Activated naive CD4-positive, alpha-beta T cell treated with anti-CD3 and anti-CD28 coated beads for 36 hours (primary cell): ENCODE data around the gene ZNF444. TPM values are rescaled to one million over a fixed set of nuclear protein-coding genes. Genes with fewer than 3 reads are reported as not detected.

Experiments
- CTCF ChIA-PET: fragments of 350-600 bp; sonication (Branson Sonifier 250); formaldehyde crosslinking; loops from one replicate; lab custom pipeline; 2021; ENCODE audit warnings: antibody characterized with exemption; lab: Charles Lee
- DNase-seq: peaks from one replicate; pipeline ENCODE4 v3.0.0-alpha.2; 2020
- H3K27ac Mint-ChIP-seq: one replicate; pipeline ENCODE4 v1.8.0; 2021; ENCODE audit warnings: mild to moderate bottlenecking, mixed read lengths
- H3K27me3 Mint-ChIP-seq: one replicate; pipeline ENCODE4 v1.8.0; 2021; ENCODE audit warnings: low read depth, mixed read lengths
- H3K36me3 Mint-ChIP-seq: one replicate; pipeline ENCODE4 v1.8.0; 2021; ENCODE audit warnings: low read depth, mixed read lengths
- H3K4me1 Mint-ChIP-seq: one replicate; pipeline ENCODE4 v1.8.0; 2021; ENCODE audit warnings: low read depth, mixed read lengths
- H3K4me3 Mint-ChIP-seq: one replicate; pipeline ENCODE4 v1.8.0; 2021; ENCODE audit warnings: mild to moderate bottlenecking, moderate library complexity, mixed read lengths
- H3K9me3 Mint-ChIP-seq: one replicate; pipeline ENCODE4 v1.8.0; 2021; ENCODE audit warnings: mixed read lengths
- intact Hi-C: fragments of 100-400 bp; cut with micrococcal nuclease; formaldehyde crosslinking; loops from one replicate; pipeline ENCODE4 v1.15.1; 2023
- total RNA-seq, 2 experiments: library from RNA; stranded (reverse); gene quantifications; one replicate each; pipeline ENCODE4 v1.2.3, GENCODE V29; 2021

Gene ZNF444
- total RNA-seq, 2 experiments from 2014 or later: 17.8 to 21.4 TPM

DNA sequence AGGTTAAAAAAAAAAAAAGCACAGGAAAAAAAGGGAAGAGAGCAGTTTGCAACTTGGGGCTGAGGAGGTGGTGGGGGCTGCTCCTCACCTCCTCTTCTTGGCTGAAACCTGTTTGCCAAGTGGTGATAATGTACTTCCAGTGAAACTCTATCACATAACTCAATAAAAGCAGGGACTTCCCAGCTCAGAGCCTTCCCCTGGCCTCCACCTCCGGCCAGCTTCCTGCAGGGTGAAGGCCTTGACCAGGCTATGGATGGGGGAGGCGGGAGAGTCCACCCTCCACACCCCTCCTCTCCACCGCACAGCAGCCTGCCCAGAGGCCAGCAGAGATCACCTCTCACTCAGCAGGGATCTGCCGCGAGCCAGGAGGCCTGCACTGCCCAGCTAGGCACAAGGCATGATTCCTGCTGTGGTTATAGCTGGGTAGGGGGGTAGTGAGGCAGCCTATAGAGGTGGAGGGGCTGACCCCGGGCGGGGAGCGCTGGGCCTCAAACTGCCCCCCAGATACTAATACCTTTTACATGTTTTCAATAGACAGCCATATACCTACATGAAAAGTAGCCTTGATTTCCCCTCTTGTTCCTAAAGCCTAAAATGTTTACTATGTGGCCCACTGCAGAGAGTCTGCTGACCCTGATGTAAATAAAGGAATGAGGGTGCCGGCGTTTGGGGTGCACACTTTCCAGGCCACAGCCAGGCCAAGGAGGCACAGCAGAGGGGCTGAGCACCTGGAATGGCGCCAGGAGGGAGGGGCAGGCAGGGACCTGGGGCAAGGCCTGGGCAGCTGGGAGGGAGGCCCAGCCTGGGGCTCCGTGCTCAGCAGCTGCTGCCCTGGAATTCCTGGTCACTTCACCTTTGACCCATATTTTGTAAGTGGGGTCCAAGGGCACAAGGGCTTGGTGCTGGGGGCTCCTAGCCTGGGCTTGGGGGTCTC is 30.3 kb upstream of the ZNF444 start:
- DNase-seq: no peak
- CTCF ChIA-PET: interaction anchor here (0.8 to 1.0 kb wide), 2 partner anchors 44 to 142 kb away, joined by 3 to 4 read pairs; no protein-coding TSS in a partner anchor
- Mint-ChIP-seq H3K27ac (no peak overlapping the region), H3K36me3 (peaks cover 5% of the 10 kb centered on the region), H3K4me3 (no peak overlapping the region), H3K4me1 (peaks cover 62% of the 10 kb centered on the region), H3K27me3 (no peaks in the 10 kb centered on the region), H3K9me3 (no peaks in the 10 kb centered on the region)
- intact Hi-C loops: no loop called here

DNA sequence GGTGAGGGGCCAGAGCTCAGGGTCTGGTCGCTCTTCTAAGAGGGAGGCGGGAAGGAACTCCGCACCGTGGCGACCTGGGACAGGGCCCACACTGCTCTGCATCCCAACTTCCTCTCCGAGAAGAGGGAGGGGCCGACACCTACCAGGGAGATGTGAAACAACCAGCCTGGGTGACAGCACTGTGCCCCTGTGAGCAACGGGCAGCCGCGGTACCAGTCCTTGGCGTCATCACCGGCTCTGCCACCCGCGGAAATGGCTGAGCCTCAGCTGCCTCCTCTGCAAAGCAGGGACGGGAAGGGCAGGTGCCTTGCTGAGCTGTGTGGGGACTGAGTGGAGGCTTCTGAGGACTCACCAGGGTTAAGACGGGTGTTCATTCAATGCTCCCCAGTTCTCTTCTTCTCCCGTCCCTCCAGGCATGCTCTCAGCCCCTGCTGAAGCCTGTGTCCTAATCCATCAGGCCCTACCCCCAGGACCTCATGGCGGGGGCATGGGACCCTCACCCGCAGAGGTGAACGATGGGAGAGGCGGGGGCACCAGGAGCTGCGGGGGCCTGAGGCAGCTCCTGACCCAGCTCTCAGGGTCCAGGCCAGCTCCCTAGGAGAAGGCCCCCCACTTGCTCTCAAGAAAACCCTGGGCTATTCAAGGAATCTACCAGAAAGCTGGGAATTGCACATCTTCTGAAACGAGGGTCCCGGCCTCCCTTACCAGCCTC is 29.3 kb upstream of the ZNF444 start:
- Mint-ChIP-seq H3K9me3 (no peaks in the 10 kb centered on the region), H3K36me3 (peaks cover 1% of the 10 kb centered on the region), H3K4me1 (peaks cover 56% of the 10 kb centered on the region), H3K27me3 (no peaks in the 10 kb centered on the region), H3K27ac (peak overlapping the region; percentile 24), H3K4me3 (no peak overlapping the region)
- DNase-seq: peak; percentile 80
- CTCF ChIA-PET: interaction anchor here (0.8 kb wide), 1 partner anchor 141 kb away, joined by 3 read pairs; no protein-coding TSS in a partner anchor
- intact Hi-C loops: no loop called here

DNA sequence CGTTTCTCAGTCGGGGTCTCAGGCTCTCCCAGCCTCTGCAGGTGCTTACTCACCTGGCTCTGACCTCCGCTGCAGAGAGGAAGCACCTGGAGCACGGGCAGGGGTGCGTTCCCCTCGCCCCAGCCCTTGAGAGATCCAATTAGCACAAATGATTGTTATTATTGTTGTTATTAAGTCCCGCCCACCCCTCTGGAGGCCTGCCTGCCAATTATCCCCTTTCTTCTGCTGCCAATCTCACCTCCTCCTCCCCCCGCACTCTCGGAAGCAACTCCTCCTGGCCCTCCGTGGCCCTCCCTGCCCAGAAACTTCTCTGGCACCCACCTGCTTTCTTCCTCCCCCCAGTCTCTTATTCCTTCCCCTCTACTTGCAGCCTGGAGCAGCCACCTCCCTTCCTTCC is 28.8 kb upstream of the ZNF444 start:
- no peak for DNase-seq
- intact Hi-C loops: no loop called here
- Mint-ChIP-seq H3K27ac (peak overlapping the region; percentile 36), H3K36me3 (no peaks in the 10 kb centered on the region), H3K9me3 (no peaks in the 10 kb centered on the region), H3K4me3 (no peak overlapping the region), H3K27me3 (no peaks in the 10 kb centered on the region), H3K4me1 (peaks cover 53% of the 10 kb centered on the region)
- CTCF ChIA-PET: no interaction called here

DNA sequence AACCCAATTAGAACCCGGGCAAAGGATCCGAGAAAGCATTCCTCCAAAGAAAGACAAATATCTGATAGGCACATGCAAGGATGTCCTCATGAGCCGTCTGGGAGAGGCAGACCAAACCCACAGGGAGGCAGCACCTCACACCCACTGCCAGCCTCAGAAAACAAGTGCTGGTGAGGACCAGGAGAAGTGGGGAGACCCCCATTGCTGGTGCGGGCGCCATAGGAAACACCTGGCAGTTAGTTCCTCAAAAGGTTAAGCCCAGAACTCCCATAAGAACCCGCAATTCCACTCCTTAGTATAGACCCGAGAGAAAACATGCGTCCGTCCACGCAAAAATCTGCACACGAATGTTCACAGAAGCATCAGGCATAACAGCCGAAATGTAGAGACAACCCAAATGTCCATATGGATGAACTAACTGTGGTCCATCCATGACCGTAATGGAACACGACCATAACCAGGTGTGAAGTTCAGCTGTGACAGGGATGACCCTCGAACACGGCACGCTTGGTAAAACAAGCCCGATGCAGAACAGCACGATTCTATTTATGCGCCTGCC is 27.9 kb upstream of the ZNF444 start:
- CTCF ChIA-PET: no interaction called here
- intact Hi-C loops: no loop called here
- Mint-ChIP-seq H3K4me3 (no peak overlapping the region), H3K27me3 (no peaks in the 10 kb centered on the region), H3K27ac (no peak overlapping the region), H3K9me3 (no peaks in the 10 kb centered on the region), H3K36me3 (no peaks in the 10 kb centered on the region), H3K4me1 (peaks cover 55% of the 10 kb centered on the region)
- no peak for DNase-seq

DNA sequence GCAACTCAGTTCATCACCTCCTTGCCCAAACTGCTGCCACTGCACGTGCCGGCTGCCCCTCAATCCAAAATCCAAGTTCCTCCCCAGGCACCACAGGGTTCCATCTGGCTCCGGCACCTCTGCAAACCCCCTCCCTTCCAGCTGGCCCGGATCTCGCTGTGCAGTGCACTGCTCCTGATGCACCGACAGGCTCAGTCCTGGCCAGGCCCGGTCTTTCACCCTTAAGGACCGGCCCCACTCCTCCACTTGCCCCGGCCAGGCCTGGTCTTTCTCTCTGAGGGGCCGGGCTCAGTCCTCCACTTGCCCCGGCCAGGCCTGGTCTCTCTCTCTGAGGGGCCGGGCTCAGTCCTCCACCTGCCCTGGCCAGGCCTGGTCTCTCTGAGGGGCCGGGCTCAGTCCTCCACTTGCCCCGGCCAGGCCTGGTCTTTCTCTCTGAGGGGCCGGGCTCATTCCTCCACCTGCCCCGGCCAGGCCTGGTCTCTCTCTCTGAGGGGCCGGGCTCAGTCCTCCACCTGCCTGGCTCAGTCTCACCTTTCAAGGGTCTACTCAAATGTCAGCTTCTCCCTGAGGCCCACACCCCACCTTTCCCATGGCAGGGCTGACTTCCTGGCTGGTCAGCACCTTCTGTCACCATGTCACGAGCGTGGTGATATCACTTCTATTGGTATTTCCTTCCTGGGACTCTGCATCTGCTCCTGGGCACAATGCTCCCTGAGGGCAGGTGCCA is 26.9 kb upstream of the ZNF444 start:
- intact Hi-C loops: no loop called here
- DNase-seq: no peak
- peaks cover 59% of the 10 kb centered on the region for H3K4me1 Mint-ChIP-seq
- no peaks in the 10 kb centered on the region for H3K9me3 Mint-ChIP-seq
- no peaks in the 10 kb centered on the region for H3K27me3 Mint-ChIP-seq
- CTCF ChIA-PET: no interaction called here
- H3K36me3 Mint-ChIP-seq: no peaks in the 10 kb centered on the region
- H3K4me3 Mint-ChIP-seq: no peak overlapping the region
- H3K27ac Mint-ChIP-seq: no peak overlapping the region

DNA sequence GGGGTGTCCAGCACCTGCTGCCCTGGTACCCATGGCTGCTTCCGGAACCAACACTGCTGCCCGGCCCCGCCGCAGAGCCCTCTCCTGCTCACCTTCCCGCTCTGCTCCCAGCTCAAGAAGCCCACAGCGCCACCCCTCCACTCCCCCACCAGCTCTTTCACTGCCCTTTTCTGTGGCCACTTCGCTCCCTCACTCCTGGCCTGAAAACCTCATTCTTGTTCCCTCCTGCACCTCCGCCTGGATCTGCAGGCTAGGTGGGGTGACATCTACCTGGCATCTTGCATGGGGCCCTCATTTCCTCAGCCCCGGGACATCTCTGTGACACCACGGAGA is 26.3 kb upstream of the ZNF444 start:
- CTCF ChIA-PET: no interaction called here
- H3K4me1 Mint-ChIP-seq: peaks cover 64% of the 10 kb centered on the region
- peak overlapping the region; percentile 42 for H3K27ac Mint-ChIP-seq
- H3K27me3 Mint-ChIP-seq: no peaks in the 10 kb centered on the region
- H3K36me3 Mint-ChIP-seq: no peaks in the 10 kb centered on the region
- no peak for DNase-seq
- intact Hi-C loops: no loop called here
- H3K4me3 Mint-ChIP-seq: no peak overlapping the region
- no peaks in the 10 kb centered on the region for H3K9me3 Mint-ChIP-seq

DNA sequence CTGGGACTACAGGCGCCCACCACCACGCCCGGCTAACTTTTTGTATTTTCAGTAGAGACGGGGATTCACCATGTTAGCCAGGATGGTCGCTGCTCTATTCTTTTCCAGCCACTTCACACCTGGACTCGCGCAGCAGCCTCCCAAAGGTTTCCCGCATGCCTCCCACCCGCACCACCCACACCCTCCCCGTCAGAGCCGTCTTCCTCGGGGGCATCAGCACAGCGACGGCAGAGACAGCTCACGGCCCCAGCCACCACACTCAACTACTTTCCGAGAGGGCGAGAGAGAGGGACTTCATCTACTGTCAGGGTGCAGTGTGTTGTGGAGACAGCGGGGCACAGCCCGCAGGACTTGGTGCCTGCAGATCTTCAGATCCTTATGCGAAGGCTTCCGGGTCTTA is 25.6 kb upstream of the ZNF444 start:
- CTCF ChIA-PET: no interaction called here
- Mint-ChIP-seq H3K27ac (no peak overlapping the region), H3K9me3 (no peaks in the 10 kb centered on the region), H3K27me3 (no peaks in the 10 kb centered on the region), H3K36me3 (peaks cover 2% of the 10 kb centered on the region), H3K4me1 (peaks cover 63% of the 10 kb centered on the region), H3K4me3 (no peak overlapping the region)
- DNase-seq: no peak
- intact Hi-C loops: no loop called here

DNA sequence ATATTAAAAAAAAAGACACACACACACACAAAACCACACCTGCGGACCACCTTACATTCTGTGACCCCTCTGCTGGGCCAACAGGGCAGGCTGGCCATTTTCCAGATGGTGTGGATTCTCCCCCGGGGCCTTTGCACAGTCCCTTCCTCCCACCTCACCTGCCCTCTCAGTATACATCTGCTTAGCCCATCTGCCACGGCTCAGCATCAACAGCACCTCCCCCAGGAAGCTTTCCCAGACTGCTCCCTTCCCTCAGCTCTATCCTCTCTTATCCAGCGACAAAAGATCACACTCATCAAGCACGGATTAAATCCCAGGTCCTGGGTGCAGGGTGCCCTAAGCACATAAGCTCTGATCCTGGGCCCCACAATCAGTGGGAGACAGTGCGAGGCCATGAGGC is 24.5 kb upstream of the ZNF444 start:
- no peaks in the 10 kb centered on the region for H3K27me3 Mint-ChIP-seq
- H3K9me3 Mint-ChIP-seq: no peaks in the 10 kb centered on the region
- intact Hi-C loops: no loop called here
- no peak overlapping the region for H3K4me3 Mint-ChIP-seq
- no peak overlapping the region for H3K27ac Mint-ChIP-seq
- CTCF ChIA-PET: no interaction called here
- H3K4me1 Mint-ChIP-seq: peaks cover 58% of the 10 kb centered on the region
- H3K36me3 Mint-ChIP-seq: peaks cover 2% of the 10 kb centered on the region
- DNase-seq: no peak

DNA sequence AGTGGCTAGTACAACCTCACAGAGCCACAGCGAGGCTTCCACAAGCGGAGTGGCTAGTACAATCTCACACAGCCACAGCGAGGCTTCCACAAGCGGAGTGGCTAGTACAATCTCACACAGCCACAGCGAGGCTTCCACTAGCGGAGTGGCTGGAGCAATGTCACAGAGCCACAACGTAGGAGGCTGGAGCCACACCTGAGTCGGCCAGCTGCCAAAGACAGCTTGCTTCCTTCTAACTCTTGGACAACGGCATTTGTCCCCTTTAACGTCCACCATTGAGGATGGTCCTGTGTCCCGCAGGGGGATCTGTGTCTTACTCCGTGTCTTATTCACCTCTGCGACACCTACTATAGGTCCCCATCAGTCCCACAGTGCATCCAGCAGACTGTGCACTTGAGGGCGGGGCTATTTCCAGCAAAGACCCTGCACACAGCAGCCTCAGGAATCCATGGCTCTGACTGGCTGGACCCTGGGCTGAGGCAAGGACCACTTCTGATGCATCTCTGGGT is 23.7 kb upstream of the ZNF444 start:
- H3K4me1 Mint-ChIP-seq: peaks cover 56% of the 10 kb centered on the region
- H3K27me3 Mint-ChIP-seq: no peaks in the 10 kb centered on the region
- H3K36me3 Mint-ChIP-seq: peaks cover 2% of the 10 kb centered on the region
- no peaks in the 10 kb centered on the region for H3K9me3 Mint-ChIP-seq
- H3K4me3 Mint-ChIP-seq: no peak overlapping the region
- no peak for DNase-seq
- intact Hi-C loops: no loop called here
- CTCF ChIA-PET: no interaction called here
- H3K27ac Mint-ChIP-seq: no peak overlapping the region

DNA sequence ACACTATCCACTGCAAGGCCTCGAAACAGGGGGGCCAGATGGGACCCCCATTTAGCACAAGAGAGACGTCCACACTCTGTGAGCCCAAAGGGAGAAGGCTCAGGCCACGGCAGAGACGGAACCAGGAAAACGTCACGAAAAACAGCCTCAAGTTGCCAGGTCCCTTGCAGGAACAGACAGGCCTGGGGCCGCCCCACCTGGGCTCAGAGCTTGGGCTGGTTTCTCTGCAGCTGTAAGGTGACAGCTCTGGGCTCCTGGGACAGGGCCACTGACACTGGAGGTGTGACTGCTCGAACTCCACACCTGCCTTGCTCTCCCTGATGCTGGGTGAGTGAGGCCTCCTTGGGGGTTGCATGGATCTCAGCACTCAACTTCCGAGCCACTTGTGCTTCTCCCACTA is 23.2 kb upstream of the ZNF444 start:
- peaks cover 2% of the 10 kb centered on the region for H3K36me3 Mint-ChIP-seq
- peaks cover 52% of the 10 kb centered on the region for H3K4me1 Mint-ChIP-seq
- DNase-seq: no peak
- intact Hi-C loops: no loop called here
- no peak overlapping the region for H3K27ac Mint-ChIP-seq
- no peaks in the 10 kb centered on the region for H3K9me3 Mint-ChIP-seq
- CTCF ChIA-PET: no interaction called here
- no peak overlapping the region for H3K4me3 Mint-ChIP-seq
- no peaks in the 10 kb centered on the region for H3K27me3 Mint-ChIP-seq

DNA sequence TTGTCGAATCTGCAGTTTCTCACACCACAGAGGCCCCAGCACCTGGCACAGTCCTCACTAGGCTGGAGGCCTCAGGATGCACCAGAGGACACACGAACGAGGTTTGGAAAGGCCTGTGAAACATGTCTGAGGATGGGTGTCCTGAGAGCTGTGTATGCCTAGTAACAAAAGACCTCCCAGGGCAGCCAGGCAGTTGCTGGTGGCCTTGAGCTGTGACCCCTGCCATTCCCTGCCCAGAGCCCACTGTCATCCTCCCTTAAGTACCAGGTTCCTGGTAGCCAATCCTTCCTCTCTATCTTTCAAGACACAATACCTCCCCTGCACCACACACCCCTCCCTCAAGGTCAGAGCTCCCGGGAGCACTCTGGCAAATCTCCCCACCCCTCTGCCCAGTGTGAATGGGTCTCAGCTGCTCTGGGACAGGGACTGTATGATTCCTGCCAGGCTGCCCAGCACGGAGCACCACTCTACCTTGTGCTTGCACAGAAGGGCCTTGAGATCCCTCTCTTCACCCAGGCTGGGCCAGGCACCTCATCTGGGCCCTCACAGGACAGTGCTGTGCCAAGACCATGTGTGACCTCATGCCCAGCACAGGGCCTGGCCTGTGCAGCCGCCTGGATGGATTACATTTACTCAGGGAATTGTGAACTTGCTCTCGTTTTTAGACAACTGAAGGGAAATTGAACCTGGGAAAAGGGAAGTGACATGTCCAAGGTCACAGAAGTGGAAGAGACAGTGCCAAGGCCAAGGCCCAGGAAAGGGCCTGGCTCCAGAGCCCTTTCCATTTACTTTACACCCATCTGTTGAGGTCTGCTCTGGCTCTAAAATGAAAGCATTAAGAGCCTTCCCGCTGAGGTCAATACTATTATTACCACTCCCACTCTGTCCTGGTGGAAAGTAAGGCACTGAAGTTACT is 22.2 kb upstream of the ZNF444 start:
- H3K4me1 Mint-ChIP-seq: peaks cover 49% of the 10 kb centered on the region
- CTCF ChIA-PET: no interaction called here
- intact Hi-C loops: no loop called here
- DNase-seq: no peak
- peaks cover 2% of the 10 kb centered on the region for H3K36me3 Mint-ChIP-seq
- H3K27me3 Mint-ChIP-seq: no peaks in the 10 kb centered on the region
- H3K9me3 Mint-ChIP-seq: no peaks in the 10 kb centered on the region
- peak overlapping the region; percentile 87 for H3K27ac Mint-ChIP-seq
- H3K4me3 Mint-ChIP-seq: peak overlapping the region; percentile 86
